SK-N-SH treated with all-trans-retinoic acid at 6 μM for 48 hours (cell line): Measurements from ENCODE around the gene LMO7.

Experiments
- GLIS3 ChIP-seq: fragments of 250-450 bp; sonication (Bioruptor Pico); IDR thresholded peaks from 2 replicates; pipeline ENCODE4 v1.5.0; 2020; ENCODE audit warnings: mild to moderate bottlenecking, moderate library complexity
- ISL1 ChIP-seq: fragments of 250-450 bp; sonication (Bioruptor Pico); IDR thresholded peaks from 2 replicates; pipeline ENCODE4 v2.1.2; 2022; ENCODE audit warnings: mild to moderate bottlenecking, moderate library complexity
- PPARA ChIP-seq: fragments of 250-450 bp; sonication (Bioruptor Pico); IDR thresholded peaks from 2 replicates; pipeline ENCODE4 v1.5.0; 2020; ENCODE audit warnings: mild to moderate bottlenecking, borderline replicate concordance
- RARB ChIP-seq: fragments of 250-450 bp; sonication (Bioruptor Pico); IDR thresholded peaks from 2 replicates; pipeline ENCODE4 v1.8.0; 2021; ENCODE audit warnings: mild to moderate bottlenecking, moderate library complexity
- SNAI2 ChIP-seq: fragments of 250-450 bp; sonication (Bioruptor Pico); IDR thresholded peaks from 2 replicates; pipeline ENCODE4 v1.5.0; 2020; ENCODE audit warnings: mild to moderate bottlenecking, moderate library complexity
- TCF4 ChIP-seq: fragments of 250-450 bp; sonication (Bioruptor Pico); IDR thresholded peaks from 2 replicates; pipeline ENCODE4 v1.8.0; 2021; ENCODE audit warnings: mild to moderate bottlenecking, moderate library complexity, borderline replicate concordance
- TOX ChIP-seq: fragments of 250-450 bp; sonication (Bioruptor Pico); IDR thresholded peaks from 2 replicates; pipeline ENCODE4 v1.8.0; 2021; ENCODE audit warnings: mild to moderate bottlenecking, moderate library complexity, borderline replicate concordance
- ZC3H10 ChIP-seq: fragments of 250-450 bp; sonication (Bioruptor Pico); IDR thresholded peaks from 2 replicates; pipeline ENCODE4 v1.5.1; 2021; ENCODE audit warnings: mild to moderate bottlenecking, moderate library complexity
- ZFP3 ChIP-seq: fragments of 250-450 bp; sonication (Bioruptor Pico); IDR thresholded peaks from 2 replicates; pipeline ENCODE4 v1.5.0; 2020; ENCODE audit warnings: mild to moderate bottlenecking, moderate library complexity
- ZFP30 ChIP-seq: fragments of 450-650 bp; formaldehyde crosslinking; IDR thresholded peaks from 2 replicates; pipeline ENCODE4 v1.5.0; 2022; ENCODE audit warnings: mild to moderate bottlenecking, moderate library complexity
- ZNF70 ChIP-seq: fragments of 450-650 bp; formaldehyde crosslinking; IDR thresholded peaks from 2 replicates; pipeline ENCODE4 v1.5.0; 2020; ENCODE audit warnings: mild to moderate bottlenecking, moderate library complexity
- ZNF8 ChIP-seq: fragments of 450-650 bp; formaldehyde crosslinking; IDR thresholded peaks from 2 replicates; pipeline ENCODE4 v1.5.0; 2020; ENCODE audit warnings: mild to moderate bottlenecking, moderate library complexity
- TF ChIP-seq, protein P1 (sequence below): fragments of 250-450 bp; sonication (Bioruptor Pico); IDR thresholded peaks from 2 replicates; pipeline ENCODE4 v1.5.1; 2020; ENCODE audit warnings: low read depth, mild to moderate bottlenecking, moderate library complexity
- TF ChIP-seq, protein P2 (sequence below): fragments of 250-450 bp; sonication (Bioruptor Pico); IDR thresholded peaks from 2 replicates; pipeline ENCODE4 v1.8.0; 2020; ENCODE audit warnings: mild to moderate bottlenecking, moderate library complexity, borderline replicate concordance

DNA sequence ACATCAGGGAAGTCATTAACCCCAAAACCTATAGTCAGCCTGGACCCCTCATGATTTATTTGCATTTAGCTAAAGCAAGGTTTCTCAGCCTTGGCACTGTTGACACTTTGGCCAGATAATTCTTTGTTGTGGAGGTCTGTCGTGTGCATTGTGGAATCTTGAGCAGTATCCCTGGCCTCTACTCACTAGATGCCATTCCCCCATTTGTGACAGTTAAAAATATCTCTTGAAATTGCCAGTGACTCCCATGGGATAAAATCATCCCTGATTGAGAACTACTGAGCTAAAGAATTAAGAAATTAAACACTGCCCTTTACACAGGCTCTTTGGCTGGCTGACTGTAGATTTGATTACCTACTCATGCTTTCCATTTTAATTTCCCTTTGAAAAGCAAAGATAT is 102.7 kb downstream of the LMO7 start:
- TF ChIP-seq RARB (no peak), GLIS3 (CRISPR knock-in tag) (no peak), ZNF70 (CRISPR knock-in tag) (no peak), PPARA (CRISPR knock-in tag) (no peak), TCF4 (CRISPR knock-in tag) (no peak), ZC3H10 (CRISPR knock-in tag) (no peak), TOX (no peak), ZFP3 (no peak), ZFP30 (no peak), ISL1 (CRISPR knock-in tag) (no peak), ZNF8 (CRISPR knock-in tag) (no peak), SNAI2 (CRISPR knock-in tag) (no peak)
- TF ChIP-seq, protein P1, sequence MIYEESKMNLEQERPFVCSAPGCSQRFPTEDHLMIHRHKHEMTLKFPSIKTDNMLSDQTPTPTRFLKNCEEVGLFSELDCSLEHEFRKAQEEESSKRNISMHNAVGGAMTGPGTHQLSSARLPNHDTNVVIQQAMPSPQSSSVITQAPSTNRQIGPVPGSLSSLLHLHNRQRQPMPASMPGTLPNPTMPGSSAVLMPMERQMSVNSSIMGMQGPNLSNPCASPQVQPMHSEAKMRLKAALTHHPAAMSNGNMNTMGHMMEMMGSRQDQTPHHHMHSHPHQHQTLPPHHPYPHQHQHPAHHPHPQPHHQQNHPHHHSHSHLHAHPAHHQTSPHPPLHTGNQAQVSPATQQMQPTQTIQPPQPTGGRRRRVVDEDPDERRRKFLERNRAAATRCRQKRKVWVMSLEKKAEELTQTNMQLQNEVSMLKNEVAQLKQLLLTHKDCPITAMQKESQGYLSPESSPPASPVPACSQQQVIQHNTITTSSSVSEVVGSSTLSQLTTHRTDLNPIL (CRISPR knock-in tag): no peak
- TF ChIP-seq, protein P2, sequence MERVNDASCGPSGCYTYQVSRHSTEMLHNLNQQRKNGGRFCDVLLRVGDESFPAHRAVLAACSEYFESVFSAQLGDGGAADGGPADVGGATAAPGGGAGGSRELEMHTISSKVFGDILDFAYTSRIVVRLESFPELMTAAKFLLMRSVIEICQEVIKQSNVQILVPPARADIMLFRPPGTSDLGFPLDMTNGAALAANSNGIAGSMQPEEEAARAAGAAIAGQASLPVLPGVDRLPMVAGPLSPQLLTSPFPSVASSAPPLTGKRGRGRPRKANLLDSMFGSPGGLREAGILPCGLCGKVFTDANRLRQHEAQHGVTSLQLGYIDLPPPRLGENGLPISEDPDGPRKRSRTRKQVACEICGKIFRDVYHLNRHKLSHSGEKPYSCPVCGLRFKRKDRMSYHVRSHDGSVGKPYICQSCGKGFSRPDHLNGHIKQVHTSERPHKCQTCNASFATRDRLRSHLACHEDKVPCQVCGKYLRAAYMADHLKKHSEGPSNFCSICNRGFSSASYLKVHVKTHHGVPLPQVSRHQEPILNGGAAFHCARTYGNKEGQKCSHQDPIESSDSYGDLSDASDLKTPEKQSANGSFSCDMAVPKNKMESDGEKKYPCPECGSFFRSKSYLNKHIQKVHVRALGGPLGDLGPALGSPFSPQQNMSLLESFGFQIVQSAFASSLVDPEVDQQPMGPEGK: no peak
